Hematopoietic multipotent progenitor cell treated with erythropoietin and hydrocortisone succinate and interleukin-3 and kit ligand, for 8 days (in vitro differentiated cells): ENCODE data around the gene PDE9A.

Experiments
- DNase-seq: peaks from one replicate; pipeline ENCODE4 v3.0.0-alpha.2; 2015

Gene PDE9A

DNA sequence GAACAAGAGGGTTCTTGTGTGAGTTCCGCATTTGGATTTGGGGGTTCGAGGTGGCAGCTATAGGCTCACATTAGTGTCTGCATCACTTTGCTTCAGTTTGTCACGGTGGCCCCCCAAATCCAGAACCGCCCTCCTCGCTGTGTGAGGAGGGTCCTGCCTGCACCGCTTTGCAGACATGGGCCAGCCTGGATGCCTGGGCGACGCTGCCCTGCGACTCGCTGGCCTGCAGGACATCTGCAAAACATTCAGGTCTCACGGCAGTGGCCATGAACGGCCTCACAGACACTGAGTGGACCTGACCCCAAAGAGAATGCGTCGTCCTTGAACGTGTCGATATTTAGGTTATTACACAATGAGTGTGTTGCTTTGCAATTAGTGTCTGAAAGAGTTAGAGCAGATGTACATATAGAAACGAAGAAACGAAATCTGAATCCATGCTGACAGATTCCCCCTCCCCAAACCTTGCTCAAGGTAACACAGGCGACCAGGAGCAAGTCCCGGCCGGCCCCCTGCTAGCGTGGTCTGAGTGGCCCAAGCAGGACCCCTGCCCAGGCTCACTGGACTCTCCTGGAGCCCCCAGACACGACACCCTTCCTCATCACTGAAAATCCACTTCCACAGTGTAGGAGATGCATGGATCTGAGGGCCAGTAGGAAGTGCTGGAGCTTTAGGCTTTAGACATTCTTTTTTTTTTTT lies 20.4 kb downstream of the PDE9A start:
- DNase-seq, result no peak

DNA sequence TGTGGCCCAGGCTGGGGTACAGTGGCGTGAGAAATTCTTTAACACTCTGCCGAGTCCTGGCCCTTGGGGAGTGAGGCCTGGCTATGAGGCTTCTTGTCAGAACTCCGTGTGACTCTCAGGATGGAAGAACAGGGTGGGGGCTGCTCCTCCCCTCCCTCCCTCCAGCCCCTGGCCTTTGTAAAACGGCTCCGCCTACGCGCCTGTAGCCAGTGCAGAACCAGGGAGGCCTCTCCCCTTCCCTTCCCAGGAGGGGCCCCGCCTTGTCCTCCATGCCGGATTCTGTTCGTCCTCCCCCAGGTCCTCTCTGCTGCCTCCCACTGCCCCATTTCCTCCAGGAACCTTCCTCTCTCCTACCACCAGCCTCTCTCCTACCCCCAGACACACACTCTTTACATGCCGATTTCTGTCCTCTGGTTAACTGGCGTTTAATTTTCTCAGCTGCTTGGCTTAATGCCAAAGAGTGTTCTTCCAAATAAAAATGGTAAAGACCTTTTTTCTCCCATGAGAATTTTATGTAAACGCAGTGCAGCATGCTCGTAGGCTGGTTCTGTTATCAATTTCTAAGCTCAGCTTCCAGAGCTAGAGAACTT lies 21.0 kb downstream of the PDE9A start:
- DNase-seq, result no peak

DNA sequence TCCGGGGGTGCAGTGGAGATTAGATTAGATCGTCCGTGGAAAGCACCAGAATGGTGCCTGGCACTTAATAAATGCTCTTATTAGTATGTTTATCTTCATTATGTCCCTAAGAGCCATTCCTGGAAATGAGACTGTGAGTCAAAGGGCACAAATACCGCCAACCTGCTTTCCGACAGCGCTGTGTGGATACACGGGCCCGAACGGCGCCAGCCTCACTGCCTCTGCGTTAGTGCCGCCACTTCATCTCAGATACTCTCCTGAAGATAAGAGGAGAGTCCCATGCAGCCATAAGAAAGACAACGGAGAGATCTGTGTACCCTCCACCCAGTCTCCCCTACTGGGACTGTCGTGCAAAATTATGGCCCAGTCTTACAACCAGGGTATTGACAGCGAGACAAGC lies 22.0 kb downstream of the PDE9A start:
- DNase-seq, result no peak

DNA sequence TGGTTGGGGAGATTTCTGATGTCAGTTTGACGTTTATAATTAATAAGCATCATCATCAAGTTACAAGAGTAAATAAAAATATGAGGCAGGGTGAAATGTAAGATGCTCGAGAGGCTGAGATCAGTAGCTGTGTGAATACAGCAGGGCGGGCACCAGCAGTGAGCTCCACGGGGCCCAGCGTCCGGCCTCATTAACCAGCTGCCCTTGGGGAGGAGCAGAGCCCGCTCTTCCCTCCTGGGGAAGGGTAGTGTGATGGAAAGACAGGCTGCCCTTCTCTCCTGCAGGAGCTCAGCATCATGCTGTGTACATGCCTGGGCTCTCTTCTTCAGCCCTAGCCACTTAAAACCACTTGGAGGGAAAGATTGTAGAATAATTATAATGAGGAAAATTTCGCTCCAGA lies 23.4 kb downstream of the PDE9A start:
- DNase-seq, result no peak

- peak; percentile 86 for DNase-seq
Observed at GRCh38 chr21:42677339-42678321, 24.2 kb downstream of the PDE9A start.

DNA sequence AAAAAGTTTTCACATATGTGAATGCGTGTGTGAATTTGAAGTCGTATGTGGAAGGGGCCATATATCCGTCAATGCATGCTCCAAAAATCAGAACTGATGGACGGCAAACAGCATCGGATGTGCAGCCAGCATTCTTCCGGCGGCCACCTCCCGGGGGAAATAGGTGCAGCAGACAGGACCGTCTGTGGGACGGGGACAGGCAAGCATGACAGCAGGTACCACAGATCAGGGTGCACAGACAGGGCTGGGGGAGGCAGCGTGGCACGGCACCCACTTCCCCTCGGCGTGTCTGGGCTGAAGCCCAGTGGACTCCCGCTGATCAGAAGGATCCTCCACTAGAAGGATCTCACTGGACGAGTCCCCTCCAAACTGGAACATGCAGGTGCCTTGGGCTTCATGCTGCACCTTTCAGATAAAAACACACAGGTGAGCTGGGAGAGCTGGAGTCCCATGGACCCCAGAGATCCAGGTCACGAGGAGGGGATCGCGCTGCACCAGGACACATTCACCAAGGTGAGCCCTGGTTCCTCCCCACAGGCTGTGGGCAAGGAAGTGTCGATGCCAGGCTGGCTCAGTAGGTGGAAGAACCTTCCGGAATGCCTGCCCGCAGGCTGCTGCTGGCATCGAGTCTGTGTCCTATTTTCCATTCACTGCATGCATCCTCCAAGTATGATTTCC lies 25.3 kb downstream of the PDE9A start:
- no peak for DNase-seq

DNA sequence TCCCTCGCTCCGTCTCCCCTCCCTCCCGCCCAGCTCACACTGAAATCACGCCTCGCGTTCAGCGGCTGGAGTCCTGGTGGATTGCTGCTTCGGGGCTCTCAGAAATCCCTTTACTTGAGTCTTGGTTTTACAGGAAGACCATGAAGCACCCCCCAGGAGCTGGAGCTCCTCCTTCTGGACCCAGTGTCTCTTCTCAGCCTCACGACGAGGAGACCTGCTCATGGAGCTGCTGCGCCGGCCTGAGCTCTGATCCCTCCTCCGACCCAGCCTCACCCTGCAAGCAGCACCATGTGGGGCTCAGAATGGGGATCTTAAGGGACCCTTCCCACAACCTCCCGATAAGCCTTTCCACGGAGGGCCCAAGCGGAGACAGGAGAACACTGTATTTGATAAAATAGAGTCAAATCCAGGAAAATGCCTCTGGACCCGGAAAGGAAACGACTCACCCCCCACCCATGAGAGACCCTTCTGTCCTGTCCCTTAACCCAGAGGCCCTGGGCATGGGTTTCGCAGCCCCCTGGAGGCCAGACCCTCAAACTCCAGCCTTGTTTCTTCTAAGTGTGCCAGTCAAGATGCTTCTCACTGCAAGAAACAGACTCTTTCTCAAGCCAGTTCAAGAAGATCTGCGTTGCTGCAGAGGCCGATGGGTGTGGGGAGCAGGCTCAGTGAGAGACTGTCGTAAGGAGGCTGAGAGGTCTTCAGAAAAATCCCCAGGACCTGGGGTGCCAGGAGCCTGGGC lies 26.1 kb downstream of the PDE9A start:
- DNase-seq, result no peak

- no peak for DNase-seq
Observed at GRCh38 chr21:42680058-42680330, 26.6 kb downstream of the PDE9A start.

DNA sequence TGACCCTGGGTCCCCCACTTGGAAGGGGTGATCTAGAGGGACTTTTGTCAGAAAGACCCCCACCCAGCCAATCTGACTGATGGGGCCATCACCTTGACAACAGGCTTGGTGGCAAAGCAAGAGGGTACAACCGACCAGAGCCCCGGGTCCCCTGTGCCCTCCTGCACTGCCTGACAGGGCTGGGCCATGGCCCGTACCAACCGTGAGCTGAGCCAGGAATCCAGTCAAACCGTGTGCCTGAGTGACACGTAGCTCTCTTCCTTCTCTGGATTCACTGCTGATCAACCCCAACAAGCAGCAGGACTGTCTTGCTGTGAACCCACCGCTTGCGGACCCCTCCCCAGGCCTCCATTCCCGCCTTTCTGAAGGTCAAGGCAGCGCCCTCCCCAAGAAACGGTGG lies 27.0 kb downstream of the PDE9A start:
- no peak for DNase-seq

- DNase-seq, result no peak
Observed at GRCh38 chr21:42681296-42682206, 28.1 kb downstream of the PDE9A start.

DNA sequence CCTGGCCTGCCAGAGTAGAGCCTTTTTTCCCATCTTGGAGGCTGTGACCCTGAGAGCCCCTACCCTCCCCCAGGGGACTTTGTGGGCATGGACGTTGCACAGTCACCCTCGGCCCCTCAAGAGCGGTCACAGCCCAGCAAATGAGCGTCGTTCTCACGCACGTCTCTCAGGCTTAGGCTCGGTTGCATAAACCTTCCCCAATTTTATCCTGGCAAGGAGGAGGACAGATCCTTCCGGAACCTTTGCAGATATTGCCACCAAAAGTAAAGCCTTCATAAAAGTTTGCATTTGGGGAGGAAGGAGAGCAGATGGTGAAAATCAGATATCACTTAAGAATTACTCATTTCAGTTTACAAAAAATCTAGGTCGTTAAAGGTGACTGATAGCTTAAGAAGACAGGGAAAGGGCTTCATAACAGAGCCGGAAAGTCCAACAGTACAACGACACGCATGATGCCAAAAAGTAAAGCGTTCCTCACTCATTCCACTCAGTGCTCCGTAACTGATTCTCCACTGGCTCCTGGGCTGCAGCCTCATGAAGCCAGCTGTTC lies 29.3 kb downstream of the PDE9A start:
- DNase-seq, result no peak

DNA sequence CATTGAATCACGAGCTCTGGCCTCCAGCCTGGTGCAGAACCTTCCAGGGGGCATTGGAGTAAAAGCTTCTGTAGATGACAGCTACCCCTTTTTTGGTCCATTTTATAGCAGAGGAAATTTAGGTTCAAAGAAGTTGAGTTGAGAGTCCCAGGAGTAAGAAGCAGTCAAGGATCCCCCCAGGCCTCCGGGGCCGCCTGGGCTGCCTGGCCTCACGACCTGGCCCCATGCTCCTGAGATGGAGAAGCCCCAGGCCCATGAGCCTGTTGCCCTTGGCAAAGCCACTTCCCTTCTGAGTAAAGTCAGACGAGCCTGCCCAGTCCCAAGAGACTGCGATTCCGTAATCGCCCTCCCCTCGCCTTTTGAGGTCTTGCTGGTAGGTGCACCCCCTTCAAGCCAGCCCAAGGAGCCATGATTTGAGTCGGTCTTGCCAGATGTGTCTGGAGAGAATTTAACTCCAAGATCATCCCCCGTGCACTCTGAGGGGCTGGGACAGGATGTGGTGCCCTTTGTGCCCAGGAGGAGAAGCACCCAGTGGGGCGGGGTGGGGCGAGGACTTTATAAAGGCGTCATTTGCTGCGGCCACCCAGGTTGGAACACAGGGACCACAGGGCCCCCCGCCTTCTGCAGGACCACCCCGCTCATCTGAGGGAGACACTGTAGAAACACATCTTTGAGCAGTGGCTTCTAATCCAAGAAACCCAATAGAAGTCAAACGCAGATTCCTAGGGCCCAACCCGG lies 30.1 kb downstream of the PDE9A start:
- DNase-seq, result no peak

GRCh38 chr21:42684109-42684916 lies 30.9 kb downstream of the PDE9A start:
- DNase-seq, result no peak

DNA sequence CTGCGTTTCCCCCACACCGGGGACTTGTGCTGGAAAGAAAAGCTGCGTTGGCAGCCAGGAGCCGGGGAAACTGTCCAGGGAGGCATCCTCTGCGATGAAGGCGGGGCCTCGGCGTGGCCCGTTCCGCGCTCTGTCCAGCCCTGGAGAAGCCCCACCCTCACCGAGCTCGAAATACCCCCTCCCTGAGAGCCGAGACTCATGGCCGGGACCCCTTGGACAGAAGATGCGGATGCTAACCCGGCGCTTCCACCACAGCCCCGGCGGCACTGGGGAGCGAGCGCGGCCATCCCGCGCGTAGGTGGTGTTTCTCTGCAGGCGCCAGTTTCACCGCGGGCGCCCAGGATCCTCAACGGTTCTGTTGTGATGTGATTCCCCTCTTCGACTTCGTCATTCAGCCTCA lies 31.6 kb downstream of the PDE9A start:
- no peak for DNase-seq

DNA sequence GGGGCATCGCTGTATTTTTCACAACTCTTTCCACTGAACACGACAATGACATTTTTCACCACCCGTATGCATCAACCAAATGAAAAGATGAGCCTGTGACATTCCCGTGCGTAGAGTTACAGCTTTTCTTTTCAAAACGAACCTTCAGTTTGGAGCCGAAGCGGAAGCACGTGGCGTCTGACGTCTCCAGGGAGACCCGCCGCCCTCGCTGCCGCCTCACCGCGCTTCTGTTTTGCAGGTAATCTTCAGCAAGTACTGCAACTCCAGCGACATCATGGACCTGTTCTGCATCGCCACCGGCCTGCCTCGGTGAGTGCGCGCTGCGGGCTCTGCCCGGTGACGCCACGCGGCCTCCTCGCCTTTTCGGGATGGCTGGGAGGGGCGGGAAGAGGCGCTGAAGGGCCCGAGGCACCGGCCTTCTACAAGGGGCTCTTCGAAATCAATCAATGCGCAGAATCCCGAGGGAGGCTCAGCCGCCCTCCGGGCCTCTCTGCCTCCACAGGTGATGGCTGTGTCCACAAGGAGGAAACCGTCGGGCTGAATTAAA lies 32.6 kb downstream of the PDE9A start:
- no peak for DNase-seq

DNA sequence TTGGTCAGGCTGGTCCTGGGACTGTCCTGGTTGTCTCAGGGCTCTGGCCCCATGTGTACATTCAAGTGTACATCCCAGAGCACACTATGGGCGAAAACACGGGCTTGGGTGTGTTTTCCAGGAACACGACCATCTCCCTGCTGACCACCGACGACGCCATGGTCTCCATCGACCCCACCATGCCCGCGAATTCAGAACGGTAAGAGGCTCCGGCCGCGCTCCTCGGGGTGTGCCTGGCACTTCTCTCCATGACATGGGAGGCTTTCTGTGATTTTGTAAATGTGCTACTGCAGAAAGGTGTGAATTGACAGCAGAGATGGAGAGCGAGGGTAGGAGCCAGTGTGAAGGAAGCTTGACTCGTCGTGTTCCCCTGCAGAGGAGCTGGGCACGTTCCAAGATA lies 34.4 kb downstream of the PDE9A start:
- no peak for DNase-seq

GRCh38 chr21:42688226-42688840 lies 34.9 kb downstream of the PDE9A start:
- DNase-seq, result no peak

DNA sequence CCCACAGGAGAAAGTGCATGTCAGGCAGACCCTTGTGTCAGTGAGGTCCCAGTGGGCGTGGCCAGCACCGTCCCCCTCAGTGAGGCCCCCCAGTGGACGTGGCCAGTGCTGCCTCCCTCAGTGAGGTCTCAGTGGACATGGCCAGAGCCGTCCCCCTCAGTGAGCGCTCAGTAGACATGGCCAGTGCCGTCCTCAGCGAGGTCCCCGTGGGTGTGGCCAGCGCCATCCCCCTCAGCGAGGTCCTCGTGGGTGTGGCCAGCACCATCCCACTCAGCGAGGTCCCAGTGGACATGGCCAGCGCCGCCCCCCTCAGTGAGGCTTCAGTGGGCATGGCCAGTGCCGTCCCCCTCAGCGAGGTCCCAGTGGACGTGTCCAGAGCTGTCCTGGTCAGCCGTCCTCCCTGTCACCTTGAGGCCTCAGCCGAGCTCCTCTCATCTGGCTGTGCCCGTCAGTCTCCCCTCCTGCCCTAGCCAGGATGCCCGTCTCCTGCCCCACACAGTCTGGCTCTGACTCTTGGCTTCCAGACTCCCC lies 35.5 kb downstream of the PDE9A start:
- DNase-seq, result no peak

GRCh38 chr21:42690586-42690985 lies 37.2 kb downstream of the PDE9A start:
- no peak for DNase-seq
